NT2/D1 (cell line): Measurements from ENCODE around the gene ATPAF2.

ENCODE experiments used
- DNase-seq: peaks from one replicate; pipeline ENCODE4 v3.0.0-alpha.2; 2011; ENCODE audit warnings: low read depth, low spot score
- H3K27me3 ChIP-seq: 2 replicates; pipeline ENCODE4 v1.6.0; 2011; ENCODE audit warnings: mild to moderate bottlenecking; ENCODE audit not compliant: insufficient read length, insufficient read depth
- H3K36me3 ChIP-seq: 2 replicates; pipeline ENCODE4 v1.6.1; 2011; ENCODE audit warnings: mild to moderate bottlenecking, low read length, mixed read lengths; ENCODE audit not compliant: insufficient read depth, insufficient read length
- H3K4me1 ChIP-seq: 2 replicates; pipeline ENCODE4 v1.5.1; 2011; ENCODE audit not compliant: insufficient read depth, insufficient read length
- H3K4me3 ChIP-seq: 2 replicates; pipeline ENCODE4 v1.5.1; 2011; ENCODE audit warnings: low read depth; ENCODE audit not compliant: insufficient read length
- H3K9ac ChIP-seq: 2 replicates; pipeline ENCODE4 v1.6.0; 2011; ENCODE audit warnings: low read depth; ENCODE audit not compliant: insufficient read length
- H3K9me3 ChIP-seq: 2 replicates; pipeline ENCODE4 v1.5.1; 2011; ENCODE audit warnings: mild to moderate bottlenecking, low read length; ENCODE audit not compliant: insufficient read depth
- SUZ12 ChIP-seq: IDR thresholded peaks from 2 replicates; pipeline ENCODE4 v1.6.1; 2011; ENCODE audit not compliant: insufficient read length, insufficient read depth; ENCODE audit errors: extremely low read depth
- YY1 ChIP-seq: IDR thresholded peaks from 2 replicates; pipeline ENCODE4 v1.6.1; 2011; ENCODE audit not compliant: insufficient read length, insufficient read depth
- ZNF274 ChIP-seq: IDR thresholded peaks from 2 replicates; pipeline ENCODE4 v1.6.1; 2011; ENCODE audit warnings: mild to moderate bottlenecking, low read depth, low read length

The ATPAF2 gene

GRCh38 chr17:17990282-17990681 lies 48.7 kb downstream of the ATPAF2 start:
- no peak overlapping the region for H3K9ac ChIP-seq
- H3K36me3 ChIP-seq: no peaks in the 10 kb centered on the region
- H3K27me3 ChIP-seq: no peaks in the 10 kb centered on the region
- DNase-seq: no peak
- no peak overlapping the region for H3K4me3 ChIP-seq
- no peak for TF ChIP-seq SUZ12
- TF ChIP-seq ZNF274: no peak
- TF ChIP-seq YY1: no peak
- peaks cover 12% of the 10 kb centered on the region for H3K4me1 ChIP-seq
- H3K9me3 ChIP-seq: no peaks in the 10 kb centered on the region

GRCh38 chr17:17989618-17990017 lies 49.4 kb downstream of the ATPAF2 start:
- no peak for DNase-seq
- Histone ChIP-seq H3K36me3 (no peaks in the 10 kb centered on the region), H3K9me3 (no peaks in the 10 kb centered on the region), H3K4me3 (no peak overlapping the region), H3K4me1 (peaks cover 8% of the 10 kb centered on the region), H3K27me3 (no peaks in the 10 kb centered on the region), H3K9ac (no peak overlapping the region)
- TF ChIP-seq SUZ12: no peak
- no peak for TF ChIP-seq ZNF274
- TF ChIP-seq YY1: no peak

- Histone ChIP-seq H3K27me3 (no peaks in the 10 kb centered on the region), H3K9ac (no peak overlapping the region), H3K36me3 (no peaks in the 10 kb centered on the region), H3K4me3 (no peak overlapping the region), H3K9me3 (no peaks in the 10 kb centered on the region), H3K4me1 (peaks cover 3% of the 10 kb centered on the region)
- TF ChIP-seq ZNF274 (no peak), SUZ12 (no peak), YY1 (no peak)
- DNase-seq: no peak
These were observed 49.9 kb downstream of the ATPAF2 start for GRCh38 chr17:17989081-17989480.

- peaks cover 1% of the 10 kb centered on the region for H3K4me1 ChIP-seq
- H3K36me3 ChIP-seq: no peaks in the 10 kb centered on the region
- no peaks in the 10 kb centered on the region for H3K9me3 ChIP-seq
- no peaks in the 10 kb centered on the region for H3K27me3 ChIP-seq
- DNase-seq: no peak
- TF ChIP-seq ZNF274: no peak
- no peak for TF ChIP-seq YY1
- TF ChIP-seq SUZ12: no peak
- no peak overlapping the region for H3K9ac ChIP-seq
- no peak overlapping the region for H3K4me3 ChIP-seq
These were observed 50.5 kb downstream of the ATPAF2 start for GRCh38 chr17:17988427-17988945.

GRCh38 chr17:17987901-17988300 lies 51.1 kb downstream of the ATPAF2 start:
- no peaks in the 10 kb centered on the region for H3K9me3 ChIP-seq
- no peak overlapping the region for H3K4me3 ChIP-seq
- H3K27me3 ChIP-seq: no peaks in the 10 kb centered on the region
- TF ChIP-seq SUZ12 (no peak), YY1 (no peak), ZNF274 (no peak)
- DNase-seq: no peak
- peaks cover 1% of the 10 kb centered on the region for H3K4me1 ChIP-seq
- no peaks in the 10 kb centered on the region for H3K36me3 ChIP-seq
- H3K9ac ChIP-seq: no peak overlapping the region

- DNase-seq: no peak
- H3K9me3 ChIP-seq: no peaks in the 10 kb centered on the region
- no peaks in the 10 kb centered on the region for H3K27me3 ChIP-seq
- no peak overlapping the region for H3K4me3 ChIP-seq
- peaks cover 1% of the 10 kb centered on the region for H3K4me1 ChIP-seq
- no peak for TF ChIP-seq ZNF274
- no peak for TF ChIP-seq YY1
- no peak for TF ChIP-seq SUZ12
- H3K36me3 ChIP-seq: no peaks in the 10 kb centered on the region
- no peak overlapping the region for H3K9ac ChIP-seq
These were observed 51.6 kb downstream of the ATPAF2 start for GRCh38 chr17:17987187-17987896.

GRCh38 chr17:17985555-17985954 lies 53.4 kb downstream of the ATPAF2 start:
- no peak for DNase-seq
- H3K4me3 ChIP-seq: no peak overlapping the region

More at GRCh38 chr17:17985555-17985954, 53.4 kb downstream of the ATPAF2 start:
- Histone ChIP-seq H3K36me3 (no peaks in the 10 kb centered on the region), H3K27me3 (no peaks in the 10 kb centered on the region), H3K9ac (no peak overlapping the region), H3K9me3 (no peaks in the 10 kb centered on the region), H3K4me1 (peaks cover 1% of the 10 kb centered on the region)
- TF ChIP-seq ZNF274 (no peak), SUZ12 (no peak), YY1 (no peak)
